NB4 (cell line): ENCODE measurements around the gene DRG2.

Experiments used
- DNase-seq: peaks from one replicate; pipeline ENCODE4 v3.0.0; 2010; ENCODE audit warnings: low read depth
- H3K4me3 ChIP-seq: one replicate; pipeline ENCODE4 v1.5.1; 2011; ENCODE audit warnings: mild to moderate bottlenecking, low read depth, low read length, moderate library complexity
- CTCF ChIP-seq: IDR thresholded peaks from one replicate; pipeline ENCODE4 v1.5.1; 2012; ENCODE audit warnings: low read depth, low read length
- MAX ChIP-seq: IDR thresholded peaks from 2 replicates; pipeline ENCODE4 v1.6.1; 2011; ENCODE audit warnings: low read depth, low read length
- MYC ChIP-seq: IDR thresholded peaks from 2 replicates; pipeline ENCODE4 v1.6.1; 2011; ENCODE audit warnings: low read depth, low read length
- POLR2A ChIP-seq: IDR thresholded peaks from 2 replicates; pipeline ENCODE4 v1.6.1; 2011; ENCODE audit warnings: mild to moderate bottlenecking; ENCODE audit not compliant: insufficient read length; ENCODE audit errors: extremely low read depth

The DRG2 gene

GRCh38 chr17:18120461-18121017 lies 32.8 kb downstream of the DRG2 start:
- no peak for DNase-seq
- TF ChIP-seq POLR2A: no peak
- no peak for TF ChIP-seq CTCF
- no peak for TF ChIP-seq MYC
- TF ChIP-seq MAX: no peak
- no peak overlapping the region for H3K4me3 ChIP-seq

GRCh38 chr17:18121144-18121910 lies 33.6 kb downstream of the DRG2 start:
- no peak for DNase-seq
- TF ChIP-seq MYC (no peak), MAX (no peak), POLR2A (no peak)
- no peak overlapping the region for H3K4me3 ChIP-seq

GRCh38 chr17:18122990-18123753 lies 35.4 kb downstream of the DRG2 start:
- no peak for TF ChIP-seq POLR2A
- TF ChIP-seq MAX: no peak
- no peak for TF ChIP-seq MYC
- TF ChIP-seq CTCF: no peak
- H3K4me3 ChIP-seq: no peak overlapping the region
- no peak for DNase-seq

GRCh38 chr17:18124345-18125126 lies 36.8 kb downstream of the DRG2 start:
- TF ChIP-seq MYC: no peak
- no peak for TF ChIP-seq MAX
- no peak for TF ChIP-seq POLR2A
- no peak for TF ChIP-seq CTCF
- H3K4me3 ChIP-seq: no peak overlapping the region
- no peak for DNase-seq

- TF ChIP-seq MYC: no peak
- no peak overlapping the region for H3K4me3 ChIP-seq
- DNase-seq: no peak
Observed at GRCh38 chr17:18129041-18129502, 41.3 kb downstream of the DRG2 start.

- TF ChIP-seq CTCF: no peak
Observed at GRCh38 chr17:18132711-18133110, 45.0 kb downstream of the DRG2 start.

More at GRCh38 chr17:18132711-18133110, 45.0 kb downstream of the DRG2 start:
- no peak overlapping the region for H3K4me3 ChIP-seq
- DNase-seq: no peak
